ENCODE results near the gene UFD1. TPM values are rescaled to one million over a fixed set of nuclear protein-coding genes. Genes with fewer than 3 reads are reported as not detected.
A peak's percentile ranks its signal among the peaks of the same experiment; 100 is the strongest.
"Not testable (repeated sequence)": the region's sequence is repeated elsewhere in the genome, so short reads cannot be mapped to it uniquely, and the experiment has no call there.

Gene UFD1
- total RNA-seq, 1 donor from 2014 or later: 88.2 TPM

GRCh38 chr22:19455033-19455432 lies 24.0 kb downstream of the UFD1 start:
- Mint-ChIP-seq H3K4me3 (no peak overlapping the region), H3K9me3 (no peaks in the 10 kb centered on the region), H3K27me3 (ENCODE audit: insufficient read depth) (no peaks in the 10 kb centered on the region), H3K27ac (no peak overlapping the region), H3K4me1 (ENCODE audit: low read depth) (peaks cover 10% of the 10 kb centered on the region), H3K36me3 (ENCODE audit: low read depth) (peaks cover 50% of the 10 kb centered on the region)
- DNase-seq (ENCODE audit: low spot score): no peak
- intact Hi-C loops (cut with micrococcal nuclease): no loop called here

DNA sequence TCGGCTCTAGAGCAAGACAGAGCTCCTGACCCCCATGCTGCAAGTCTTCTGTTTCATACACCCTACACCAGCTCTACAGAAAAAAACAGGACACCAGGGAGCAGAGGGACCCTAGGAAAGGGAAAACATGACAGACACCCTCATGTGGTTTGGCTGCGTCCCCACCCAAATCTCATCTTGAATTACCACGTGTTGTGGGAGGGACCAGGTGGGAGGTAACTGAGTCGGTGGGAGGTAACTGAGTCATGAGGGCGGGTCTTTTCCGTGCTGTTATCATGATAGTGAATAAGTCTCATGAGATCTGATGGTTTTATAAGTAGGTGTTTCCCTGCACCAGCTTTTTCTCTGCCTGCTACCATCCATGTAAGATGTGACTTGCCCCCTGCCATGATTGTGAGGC lies 24.8 kb downstream of the UFD1 start:
- Mint-ChIP-seq H3K27ac (no peak overlapping the region), H3K36me3 (ENCODE audit: low read depth) (peaks cover 48% of the 10 kb centered on the region), H3K4me1 (ENCODE audit: low read depth) (peaks cover 14% of the 10 kb centered on the region), H3K4me3 (no peak overlapping the region), H3K9me3 (no peaks in the 10 kb centered on the region), H3K27me3 (ENCODE audit: insufficient read depth) (no peaks in the 10 kb centered on the region)
- intact Hi-C loops (cut with micrococcal nuclease): no loop called here
- no peak for DNase-seq (ENCODE audit: low spot score)

- intact Hi-C loops (cut with micrococcal nuclease): no loop called here
- Mint-ChIP-seq H3K27ac (no peak overlapping the region), H3K4me3 (no peak overlapping the region), H3K36me3 (ENCODE audit: low read depth) (peaks cover 48% of the 10 kb centered on the region), H3K27me3 (ENCODE audit: insufficient read depth) (no peaks in the 10 kb centered on the region), H3K9me3 (no peaks in the 10 kb centered on the region), H3K4me1 (ENCODE audit: low read depth) (peaks cover 19% of the 10 kb centered on the region)
- no peak for DNase-seq (ENCODE audit: low spot score)
Measured at GRCh38 chr22:19453718-19454117, 25.3 kb downstream of the UFD1 start.

GRCh38 chr22:19451570-19451969 lies 27.4 kb downstream of the UFD1 start:
- Mint-ChIP-seq H3K36me3 (ENCODE audit: low read depth) (peaks cover 47% of the 10 kb centered on the region), H3K9me3 (no peaks in the 10 kb centered on the region), H3K4me3 (no peak overlapping the region), H3K27ac (no peak overlapping the region), H3K27me3 (ENCODE audit: insufficient read depth) (no peaks in the 10 kb centered on the region), H3K4me1 (ENCODE audit: low read depth) (peaks cover 33% of the 10 kb centered on the region)
- intact Hi-C loops (cut with micrococcal nuclease): no loop called here
- DNase-seq (ENCODE audit: low spot score): no peak

- no peak overlapping the region for H3K27ac Mint-ChIP-seq
- intact Hi-C loops (cut with micrococcal nuclease): no loop called here
- H3K4me1 Mint-ChIP-seq (ENCODE audit: low read depth): peaks cover 40% of the 10 kb centered on the region
- no peaks in the 10 kb centered on the region for H3K27me3 Mint-ChIP-seq (ENCODE audit: insufficient read depth)
- no peaks in the 10 kb centered on the region for H3K9me3 Mint-ChIP-seq
- no peak for DNase-seq (ENCODE audit: low spot score)
- no peak overlapping the region for H3K4me3 Mint-ChIP-seq
- peaks cover 44% of the 10 kb centered on the region for H3K36me3 Mint-ChIP-seq (ENCODE audit: low read depth)
Measured at GRCh38 chr22:19450363-19451175, 28.4 kb downstream of the UFD1 start.

DNA sequence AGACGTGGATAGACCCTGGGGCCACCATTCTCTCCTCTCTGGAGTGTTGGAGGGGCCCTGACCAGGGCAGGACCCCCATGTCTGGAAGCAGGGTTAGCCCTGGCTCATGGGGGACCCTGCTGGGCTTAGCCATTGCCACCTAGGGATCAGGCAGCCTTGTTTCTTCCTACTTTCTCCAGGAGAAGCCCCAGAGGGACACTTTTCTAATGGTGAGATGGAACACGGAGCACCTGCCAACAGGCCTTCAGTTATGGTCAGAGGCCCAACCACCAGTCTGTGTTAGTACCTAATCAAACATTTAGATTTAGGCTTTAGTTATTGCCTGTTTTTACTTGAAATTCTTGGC lies 29.6 kb downstream of the UFD1 start:
- Mint-ChIP-seq H3K4me1 (ENCODE audit: low read depth) (peaks cover 49% of the 10 kb centered on the region), H3K27me3 (ENCODE audit: insufficient read depth) (no peaks in the 10 kb centered on the region), H3K36me3 (ENCODE audit: low read depth) (peaks cover 34% of the 10 kb centered on the region), H3K9me3 (no peaks in the 10 kb centered on the region), H3K4me3 (no peak overlapping the region), H3K27ac (no peak overlapping the region)
- DNase-seq (ENCODE audit: low spot score): no peak
- intact Hi-C loops (cut with micrococcal nuclease): loop anchor here (5.0 to 10.0 kb wide), 2 partner anchors 272 to 405 kb away; partner anchors contain the start of genes GNB1L, RTL10 and SLC25A1

DNA sequence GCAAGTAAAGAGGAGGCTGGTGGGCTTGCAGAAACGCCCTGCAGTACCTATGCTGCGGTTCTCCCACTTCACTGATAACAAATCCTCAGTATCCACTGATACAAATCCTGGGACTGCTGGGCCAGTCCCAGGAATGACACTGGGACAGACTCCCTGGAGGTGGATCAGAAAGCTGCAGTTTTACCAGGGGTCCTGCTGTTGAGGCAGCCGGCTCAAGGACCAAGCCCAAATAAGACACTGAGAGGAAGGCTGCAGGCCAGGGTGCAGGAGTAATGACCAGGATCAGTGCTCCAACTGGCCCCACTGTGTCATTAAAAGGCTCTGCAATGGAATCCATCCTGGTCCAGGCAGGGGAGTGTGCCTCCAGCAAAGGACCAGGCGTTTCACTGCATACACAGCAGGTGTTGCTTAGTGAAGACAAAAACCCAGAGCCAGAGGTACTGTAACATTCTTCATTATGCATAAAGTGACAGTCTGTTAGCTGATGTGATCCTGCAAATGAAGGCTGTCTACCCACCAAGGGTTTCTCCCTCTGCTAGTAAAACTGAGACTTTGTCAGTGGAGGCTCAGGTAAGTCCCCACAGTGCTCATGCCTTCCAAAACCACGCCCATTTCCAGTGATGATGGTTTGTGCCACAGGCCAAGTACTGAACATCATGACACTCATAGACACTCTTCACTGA lies 30.1 kb downstream of the UFD1 start:
- Mint-ChIP-seq H3K9me3 (no peaks in the 10 kb centered on the region), H3K4me1 (ENCODE audit: low read depth) (peaks cover 47% of the 10 kb centered on the region), H3K4me3 (peak overlapping the region; percentile 95), H3K27me3 (ENCODE audit: insufficient read depth) (no peaks in the 10 kb centered on the region), H3K27ac (no peak overlapping the region), H3K36me3 (ENCODE audit: low read depth) (peaks cover 36% of the 10 kb centered on the region)
- intact Hi-C loops (cut with micrococcal nuclease): loop anchor here (5.0 to 10.0 kb wide), 2 partner anchors 272 to 406 kb away; partner anchors contain the start of genes GNB1L, RTL10 and SLC25A1
- DNase-seq (ENCODE audit: low spot score): peak; percentile 28

GRCh38 chr22:19448076-19448607 lies 30.9 kb downstream of the UFD1 start:
- Mint-ChIP-seq H3K27me3 (ENCODE audit: insufficient read depth) (no peaks in the 10 kb centered on the region), H3K27ac (peak overlapping the region; percentile 94), H3K4me1 (ENCODE audit: low read depth) (peaks cover 46% of the 10 kb centered on the region), H3K9me3 (no peaks in the 10 kb centered on the region), H3K4me3 (peak overlapping the region; percentile 95), H3K36me3 (ENCODE audit: low read depth) (peaks cover 35% of the 10 kb centered on the region)
- no peak for DNase-seq (ENCODE audit: low spot score)
- intact Hi-C loops (cut with micrococcal nuclease): loop anchor here (5.0 to 10.0 kb wide), 2 partner anchors 271 to 407 kb away; partner anchors contain the start of genes GNB1L, RTL10 and SLC25A1

DNA sequence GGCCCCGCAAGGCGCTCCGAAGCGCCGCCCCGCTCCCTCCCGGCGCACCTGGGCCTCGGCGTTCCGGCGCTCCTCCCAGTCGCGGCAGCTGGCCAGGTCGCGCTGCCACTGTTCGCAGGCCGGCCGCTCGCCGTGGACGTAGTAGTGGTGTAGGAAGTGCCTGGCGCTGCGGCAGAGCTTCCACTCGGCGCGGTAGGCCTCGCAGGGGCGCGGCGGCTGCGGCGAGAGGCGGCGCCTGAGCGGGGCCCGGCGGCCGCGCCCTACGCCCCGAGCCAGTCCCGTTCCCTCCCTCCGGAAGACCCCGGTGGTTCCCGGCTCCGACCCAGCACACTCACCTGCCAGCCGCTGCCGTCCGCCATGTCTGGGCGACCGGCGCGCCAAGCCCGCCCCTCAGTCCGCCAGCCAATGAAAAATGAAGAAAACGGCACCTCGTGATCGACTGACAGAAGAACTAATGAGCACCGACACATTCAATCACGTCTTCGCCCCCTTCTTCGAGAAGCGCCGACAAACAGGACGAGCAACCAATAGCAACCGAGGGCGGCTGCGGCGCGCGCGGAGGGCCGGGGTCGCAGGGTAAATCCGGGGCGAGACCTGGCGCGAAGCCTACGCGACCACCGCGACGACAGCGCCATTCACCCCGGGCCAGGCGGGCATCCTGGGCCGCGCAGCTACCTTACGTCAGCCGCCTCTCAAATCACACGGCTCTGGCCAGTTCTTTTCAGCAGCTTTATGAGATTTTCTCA lies 31.5 kb downstream of the UFD1 start, which contains the start of gene C22orf39:
Gene C22orf39 (minus strand): TSS at position 382 of the 746 bp plus-strand sequence. CDS start 23 bp downstream, at position 359.
- Mint-ChIP-seq H3K36me3 (ENCODE audit: low read depth) (peaks cover 31% of the 10 kb centered on the region), H3K27me3 (ENCODE audit: insufficient read depth) (no peaks in the 10 kb centered on the region), H3K4me1 (ENCODE audit: low read depth) (peaks cover 46% of the 10 kb centered on the region), H3K4me3 (peak within 1 kb of the TSS; percentile 95), H3K9me3 (no peaks in the 10 kb centered on the region), H3K27ac (peak within 1 kb of the TSS; percentile 94)
- intact Hi-C loops (cut with micrococcal nuclease): loop anchor here (1.0 to 10.0 kb wide), 5 partner anchors 15 to 407 kb away; partner anchors contain the start of genes CDC45, GNB1L, MRPL40 and RTL10
- peak; percentile 88 for DNase-seq (ENCODE audit: low spot score)

DNA sequence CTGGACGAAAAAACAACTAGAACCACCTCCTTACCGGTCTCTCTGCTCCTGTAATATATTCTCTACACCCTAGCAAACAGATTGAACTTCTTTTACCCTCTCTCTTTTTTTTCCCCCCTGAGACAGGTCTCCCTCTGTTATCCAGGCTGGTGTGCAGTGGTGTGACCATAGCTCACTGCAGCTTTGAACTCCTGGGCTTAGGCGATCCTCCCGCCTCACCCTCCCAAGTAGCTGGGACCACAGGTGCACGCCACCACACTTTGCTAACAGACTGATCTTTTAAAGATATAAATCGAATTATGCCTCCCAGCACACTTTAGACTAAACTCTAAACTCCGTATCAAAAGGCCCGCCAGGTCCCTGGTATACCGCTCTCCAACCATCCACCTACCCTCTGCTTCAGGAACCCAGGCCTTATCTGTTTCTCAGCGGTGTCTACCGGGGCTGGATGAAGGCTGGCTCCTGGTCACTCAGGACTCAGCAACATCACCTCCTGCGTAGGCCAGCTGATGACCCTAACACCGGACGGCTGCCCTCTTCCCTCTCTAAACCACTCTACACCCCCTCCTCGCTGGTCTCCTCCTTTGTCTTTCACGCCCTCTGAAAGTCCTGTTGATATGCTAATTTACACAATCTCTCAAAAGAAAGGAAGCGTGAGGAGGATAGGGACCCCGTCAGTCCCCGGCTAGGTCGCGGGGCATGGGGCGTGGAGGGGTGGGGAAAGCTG lies 32.2 kb downstream of the UFD1 start:
- no peaks in the 10 kb centered on the region for H3K27me3 Mint-ChIP-seq (ENCODE audit: insufficient read depth)
- peaks cover 30% of the 10 kb centered on the region for H3K36me3 Mint-ChIP-seq (ENCODE audit: low read depth)
- peak overlapping the region; percentile 95 for H3K4me3 Mint-ChIP-seq
- peaks cover 46% of the 10 kb centered on the region for H3K4me1 Mint-ChIP-seq (ENCODE audit: low read depth)
- DNase-seq (ENCODE audit: low spot score): no peak
- H3K9me3 Mint-ChIP-seq: no peaks in the 10 kb centered on the region
- peak overlapping the region; percentile 89 for H3K27ac Mint-ChIP-seq
- intact Hi-C loops (cut with micrococcal nuclease): loop anchor here (1.0 to 10.0 kb wide), 5 partner anchors 14 to 408 kb away; partner anchors contain the start of genes CDC45, GNB1L, MRPL40 and RTL10

- H3K4me1 Mint-ChIP-seq (ENCODE audit: low read depth): peaks cover 46% of the 10 kb centered on the region
- H3K4me3 Mint-ChIP-seq: peak overlapping the region; percentile 56
- peaks cover 27% of the 10 kb centered on the region for H3K36me3 Mint-ChIP-seq (ENCODE audit: low read depth)
- intact Hi-C loops (cut with micrococcal nuclease): loop anchor here (5.0 to 10.0 kb wide), 2 partner anchors 268 to 409 kb away; partner anchors contain the start of genes GNB1L, RTL10 and SLC25A1
- not testable (repeated sequence) for DNase-seq (ENCODE audit: low spot score); H3K27ac Mint-ChIP-seq; H3K27me3 Mint-ChIP-seq (ENCODE audit: insufficient read depth); H3K9me3 Mint-ChIP-seq
Measured at GRCh38 chr22:19445279-19445982, 33.6 kb downstream of the UFD1 start.
